Measurements from ENCODE around the gene MRPL49.

GRCh38 chr11:65157336-65157735 lies 35.2 kb downstream of the MRPL49 start:
- TF ChIP-seq EZH2 (IDR thresholded peaks at IDR 0.05; ENCODE audit: borderline replicate concordance, low read length): no peak
- no peak for TF ChIP-seq CTCF (conservative IDR thresholded peaks at IDR 0.05 in 1 of 2, IDR thresholded peaks at IDR 0.05 in 1 of 2; ENCODE audit: extremely low read depth in 1 of 2, insufficient read depth in 1 of 2, low read depth in 1 of 2, low read length in 2 of 2)
